Thyroid gland (tissue), 4 donors: ENCODE data around the gene LSP1.

Source experiments
- CTCF ChIP-seq, 6 experiments: fragments of 200-600 bp in 3 of 6; fragments of 450-650 bp in 3 of 6; sonication (generic) in 3 of 6; IDR thresholded peaks; one replicate each; pipeline ENCODE4 v1.5.1; 2016 to 2019; ENCODE audit warnings: antibody characterized with exemption in 6 of 6, mild to moderate bottlenecking in 2 of 6, inconsistent platforms in 1 of 6, moderate library complexity in 1 of 6
- POLR2A ChIP-seq, 2 donors: fragments of 450-650 bp; IDR thresholded peaks; one replicate each; pipeline ENCODE4 v1.6.1; 2017; ENCODE audit warnings: antibody characterized with exemption in 2 of 2, mild to moderate bottlenecking in 2 of 2, moderate library complexity in 1 of 2

- TF ChIP-seq CTCF (IDR thresholded peaks at IDR 0.05), result no peak
- TF ChIP-seq POLR2A (IDR thresholded peaks at IDR 0.05), result no peak
These were observed 13.9 kb downstream of the LSP1 start for GRCh38 chr11:1866776-1867175.
